H9 (cell line): ENCODE measurements around the gene GCGR. TPM values are rescaled to one million over a fixed set of nuclear protein-coding genes. Genes with fewer than 3 reads are reported as not detected.
A peak's percentile ranks its signal among the peaks of the same experiment; 100 is the strongest.

Experiments
- DNase-seq: peaks from one replicate; pipeline ENCODE4 v3.0.0-alpha.2; 2017
- H2AFZ ChIP-seq: one replicate; pipeline ENCODE4 v1.6.1; 2013; ENCODE audit warnings: mild to moderate bottlenecking, low read length, control low read depth, moderate library complexity
- H2AK5ac ChIP-seq: 2 replicates; pipeline ENCODE4 v1.6.1; 2013; ENCODE audit warnings: low read length, control low read depth, mixed read lengths; ENCODE audit not compliant: insufficient read length
- H2BK120ac ChIP-seq: one replicate; pipeline ENCODE4 v1.6.1; 2013; ENCODE audit warnings: low read depth, mild to moderate bottlenecking, low read length, control low read depth, inconsistent platforms; ENCODE audit not compliant: poor library complexity, severe bottlenecking
- H2BK12ac ChIP-seq: 2 replicates; pipeline ENCODE4 v1.6.1; 2013; ENCODE audit warnings: low read length, control low read depth, mixed read lengths, low read depth; ENCODE audit not compliant: insufficient read length
- H2BK15ac ChIP-seq: 2 replicates; pipeline ENCODE4 v1.6.1; 2013; ENCODE audit warnings: low read depth, low read length, control low read depth
- H2BK20ac ChIP-seq: one replicate; pipeline ENCODE4 v1.6.1; 2013; ENCODE audit warnings: low read depth, mild to moderate bottlenecking, low read length, control low read depth, inconsistent platforms; ENCODE audit not compliant: poor library complexity, severe bottlenecking
- H2BK5ac ChIP-seq: 2 replicates; pipeline ENCODE4 v1.6.1; 2013; ENCODE audit warnings: low read length, control low read depth, mixed read lengths; ENCODE audit not compliant: insufficient read length
- H3K14ac ChIP-seq: 2 replicates; pipeline ENCODE4 v1.6.1; 2013; ENCODE audit warnings: low read length, control low read depth; ENCODE audit not compliant: insufficient read depth
- H3K18ac ChIP-seq: 2 replicates; pipeline ENCODE4 v1.6.1; 2013; ENCODE audit warnings: low read depth, mild to moderate bottlenecking, mixed read lengths, low read length, control low read depth; ENCODE audit not compliant: insufficient read length
- H3K23ac ChIP-seq: 2 replicates; pipeline ENCODE4 v1.6.1; 2013; ENCODE audit warnings: low read length, control low read depth, mixed read lengths, low read depth; ENCODE audit not compliant: insufficient read length
- H3K23me2 ChIP-seq: 2 replicates; pipeline ENCODE4 v1.6.1; 2013; ENCODE audit warnings: low read depth, mild to moderate bottlenecking, mixed read lengths, low read length, control low read depth; ENCODE audit not compliant: insufficient read length, poor library complexity, severe bottlenecking
- H3K27ac ChIP-seq: 2 replicates; pipeline ENCODE4 v1.5.1; 2013; ENCODE audit warnings: low read length, control low read depth, mixed read lengths, low read depth; ENCODE audit not compliant: insufficient read length
- H3K27me3 ChIP-seq: 2 replicates; pipeline ENCODE4 v1.6.1; 2013; ENCODE audit warnings: low read length, control low read depth, inconsistent platforms; ENCODE audit not compliant: insufficient read depth
- H3K4ac ChIP-seq: 2 replicates; pipeline ENCODE4 v1.6.1; 2013; ENCODE audit warnings: low read depth, mild to moderate bottlenecking, control low read depth, inconsistent platforms, low read length, moderate library complexity
- H3K4me1 ChIP-seq: 2 replicates; pipeline ENCODE4 v1.6.1; 2013; ENCODE audit warnings: low read length, control low read depth, inconsistent platforms; ENCODE audit not compliant: insufficient read depth
- H3K4me2 ChIP-seq: 2 replicates; pipeline ENCODE4 v1.6.1; 2013; ENCODE audit warnings: low read length, control low read depth, mixed read lengths; ENCODE audit not compliant: insufficient read length, insufficient read depth
- H3K56ac ChIP-seq: 2 replicates; pipeline ENCODE4 v1.6.1; 2013; ENCODE audit warnings: low read depth, mild to moderate bottlenecking, mixed read lengths, low read length, control low read depth; ENCODE audit not compliant: insufficient read length
- H3K79me1 ChIP-seq: 2 replicates; pipeline ENCODE4 v1.6.1; 2013; ENCODE audit warnings: low read depth, mild to moderate bottlenecking, moderate library complexity, low read length, control low read depth, inconsistent platforms; ENCODE audit not compliant: insufficient read depth, poor library complexity, severe bottlenecking
- H3K79me2 ChIP-seq: 2 replicates; pipeline ENCODE4 v1.6.1; 2013; ENCODE audit warnings: low read length, control low read depth, inconsistent platforms; ENCODE audit not compliant: insufficient read depth
- H3K9ac ChIP-seq: 2 replicates; pipeline ENCODE4 v1.6.1; 2013; ENCODE audit warnings: low read length, control low read depth, mixed read lengths; ENCODE audit not compliant: insufficient read length; ENCODE audit errors: extremely low read depth
- H3K9me3 ChIP-seq: one replicate; pipeline ENCODE4 v1.6.1; 2013; ENCODE audit warnings: low read depth, low read length, inconsistent platforms; ENCODE audit not compliant: control insufficient read depth
- H3T11ph ChIP-seq: one replicate; pipeline ENCODE4 v1.6.1; 2013; ENCODE audit warnings: mild to moderate bottlenecking, low read length, control low read depth, inconsistent platforms
- H4K20me1 ChIP-seq: one replicate; pipeline ENCODE4 v1.6.1; 2013; ENCODE audit not compliant: control insufficient read depth, insufficient read length, insufficient read depth
- H4K5ac ChIP-seq: 2 replicates; pipeline ENCODE4 v1.6.1; 2013; ENCODE audit warnings: low read depth, mild to moderate bottlenecking, mixed read lengths, low read length, control low read depth; ENCODE audit not compliant: insufficient read length
- H4K8ac ChIP-seq: replicated peaks from 2 replicates; pipeline ENCODE4 v1.6.1; 2013; ENCODE audit warnings: low read length, control low read depth, mixed read lengths, low read depth; ENCODE audit not compliant: insufficient read length
- H4K91ac ChIP-seq: 2 replicates; pipeline ENCODE4 v1.6.1; 2013; ENCODE audit warnings: low read depth, mild to moderate bottlenecking, moderate library complexity, mixed read lengths, low read length, control low read depth; ENCODE audit not compliant: insufficient read length
- H3K27ac Mint-ChIP-seq, 3 experiments: 2 replicates in 2 of 3; 3 replicates in 1 of 3; pipeline ENCODE4 v1.8.0; 2020 to 2021; ENCODE audit warnings: mixed read lengths in 3 of 3, mild to moderate bottlenecking in 1 of 3, moderate library complexity in 1 of 3
- H3K27me3 Mint-ChIP-seq: 2 replicates; pipeline ENCODE4 v1.8.0; 2021; ENCODE audit warnings: low read depth, mild to moderate bottlenecking, moderate library complexity, mixed read lengths
- H3K36me3 Mint-ChIP-seq, 3 experiments: 2 replicates in 2 of 3; 3 replicates in 1 of 3; pipeline ENCODE4 v1.8.0; 2020 to 2021; ENCODE audit warnings: low read depth in 3 of 3, mixed read lengths in 3 of 3; ENCODE audit not compliant: insufficient read depth in 1 of 3
- H3K4me1 Mint-ChIP-seq, 2 experiments: 2 replicates each; pipeline ENCODE4 v1.8.0; 2020; ENCODE audit warnings: mixed read lengths in 2 of 2
- H3K4me3 Mint-ChIP-seq, 2 experiments: 2 replicates in 1 of 2; 3 replicates in 1 of 2; pipeline ENCODE4 v1.8.0; 2020 to 2021; ENCODE audit warnings: mild to moderate bottlenecking in 2 of 2, mixed read lengths in 2 of 2, moderate library complexity in 1 of 2
- H3K9me3 Mint-ChIP-seq, 2 experiments: 2 replicates in 1 of 2; 3 replicates in 1 of 2; pipeline ENCODE4 v1.8.0; 2020; ENCODE audit warnings: mild to moderate bottlenecking in 2 of 2, mixed read lengths in 2 of 2, moderate library complexity in 1 of 2
- WGBS: extraction: QIAGEN DNeasy Blood & Tissue Kit; methylation state at CpG from one replicate; pipeline ENCODE4 v1.1.7; 2013; ENCODE audit warnings: missing lambda C conversion rate, low lambda C conversion rate, mixed read lengths; ENCODE audit not compliant: insufficient read length; ENCODE audit errors: extremely low coverage; 5-methylcytosine and 5-hydroxymethylcytosine counted together
- total RNA-seq: library from RNA; stranded (reverse); gene quantifications from 2 replicates; pipeline ENCODE4 v1.2.1, GENCODE V29; 2021
- TF ChIP-seq, protein P1 (sequence below): fragments of 200-600 bp; sonication (generic); conservative IDR thresholded peaks from 3 replicates; pipeline ENCODE4 v1.8.0; 2021; ENCODE audit warnings: antibody characterized with exemption, mild to moderate bottlenecking

Gene GCGR
- total RNA-seq, 1 experiment from 2014 or later = 0.24 TPM

DNA sequence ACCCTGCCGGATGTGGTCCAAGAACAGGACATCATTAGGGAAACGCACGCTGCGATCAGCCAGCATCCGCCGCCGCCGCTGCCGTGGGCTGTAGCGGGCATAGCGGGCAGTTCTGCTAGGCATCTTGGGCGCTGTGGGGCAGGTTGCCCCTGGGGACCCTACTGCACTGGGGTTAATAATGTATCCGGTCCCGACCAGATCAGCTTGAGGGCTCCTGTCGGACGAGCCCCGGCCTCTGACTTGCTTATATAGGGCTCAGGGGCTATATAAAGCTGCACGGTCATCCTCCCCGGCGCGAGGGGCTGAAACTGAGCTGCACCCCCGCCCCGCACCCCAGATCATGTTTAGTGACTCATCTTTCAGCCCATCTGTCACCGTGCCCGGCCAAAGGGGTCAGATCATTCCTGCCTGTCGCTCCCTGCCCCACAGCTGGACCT is 30.9 kb downstream of the GCGR start, which contains the start of gene PPP1R27:
TSS of gene PPP1R27 (minus strand) at position 220 of the 437 bp plus-strand sequence. CDS start at position 123, 97 bp downstream.
- Histone ChIP-seq H3K23ac (no peak within 1 kb of the TSS), H3K4me1 (no peaks in the 10 kb centered on the region; the same call in 1 of the 2 replicates), H3K9me3 (no peaks in the 10 kb centered on the region), H2BK120ac (no peak within 1 kb of the TSS), H2BK12ac (no peak within 1 kb of the TSS), H3K14ac (no peak within 1 kb of the TSS), H3K79me2 (peaks cover 5% of the 10 kb centered on the region; the same call in 1 of the 2 replicates), H4K91ac (no peak within 1 kb of the TSS), H3K18ac (peak within 1 kb of the TSS; percentile 96), H2BK20ac (no peak within 1 kb of the TSS), H3K9ac (peak within 1 kb of the TSS; percentile 98), H3K27ac (no peak within 1 kb of the TSS), H3K56ac (no peak within 1 kb of the TSS), H3K4ac (peak within 1 kb of the TSS; percentile 2; the same call in 1 of the 2 replicates), H3K27me3 (no peaks in the 10 kb centered on the region), H3K23me2 (peaks cover 17% of the 10 kb centered on the region), H4K20me1 (no peaks in the 10 kb centered on the region), H3K79me1 (peaks cover 7% of the 10 kb centered on the region), H3K4me2 (peak within 1 kb of the TSS; percentile 75), H2AK5ac (no peak within 1 kb of the TSS), H2BK15ac (no peak within 1 kb of the TSS), H2BK5ac (no peak within 1 kb of the TSS), H3T11ph (no peak within 1 kb of the TSS), H2AFZ (no peak within 1 kb of the TSS), H4K5ac (no peak within 1 kb of the TSS), H4K8ac (no peak within 1 kb of the TSS)
- whole genome bisulfite sequencing = no CpG with 5 or more reads among the region's 26 CpGs
- H3K36me3 Mint-ChIP-seq = peaks cover 0 to 6% (median 0%) of the 10 kb centered on the region in 3 experiments; a peak in 4 of 7 replicates
- TF ChIP-seq, protein P1, sequence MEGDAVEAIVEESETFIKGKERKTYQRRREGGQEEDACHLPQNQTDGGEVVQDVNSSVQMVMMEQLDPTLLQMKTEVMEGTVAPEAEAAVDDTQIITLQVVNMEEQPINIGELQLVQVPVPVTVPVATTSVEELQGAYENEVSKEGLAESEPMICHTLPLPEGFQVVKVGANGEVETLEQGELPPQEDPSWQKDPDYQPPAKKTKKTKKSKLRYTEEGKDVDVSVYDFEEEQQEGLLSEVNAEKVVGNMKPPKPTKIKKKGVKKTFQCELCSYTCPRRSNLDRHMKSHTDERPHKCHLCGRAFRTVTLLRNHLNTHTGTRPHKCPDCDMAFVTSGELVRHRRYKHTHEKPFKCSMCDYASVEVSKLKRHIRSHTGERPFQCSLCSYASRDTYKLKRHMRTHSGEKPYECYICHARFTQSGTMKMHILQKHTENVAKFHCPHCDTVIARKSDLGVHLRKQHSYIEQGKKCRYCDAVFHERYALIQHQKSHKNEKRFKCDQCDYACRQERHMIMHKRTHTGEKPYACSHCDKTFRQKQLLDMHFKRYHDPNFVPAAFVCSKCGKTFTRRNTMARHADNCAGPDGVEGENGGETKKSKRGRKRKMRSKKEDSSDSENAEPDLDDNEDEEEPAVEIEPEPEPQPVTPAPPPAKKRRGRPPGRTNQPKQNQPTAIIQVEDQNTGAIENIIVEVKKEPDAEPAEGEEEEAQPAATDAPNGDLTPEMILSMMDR = no peak
- H3K27ac Mint-ChIP-seq = peak within 1 kb of the TSS; percentile 85 to 96 (median 95); a peak in 4 of 7 replicates
- H3K4me1 Mint-ChIP-seq = peaks cover 11% of the 10 kb centered on the region in 2 experiments
- no peaks in the 10 kb centered on the region for H3K9me3 Mint-ChIP-seq
- no peaks in the 10 kb centered on the region; the same call in 1 of the 2 replicates for H3K27me3 Mint-ChIP-seq
- DNase-seq = no peak
- H3K4me3 Mint-ChIP-seq = peak within 1 kb of the TSS; percentile 87 to 94
